Mucosa of descending colon (tissue), 3 donors: ENCODE data around the gene THTPA. TPM values are rescaled to one million over a fixed set of nuclear protein-coding genes. Genes with fewer than 3 reads are reported as not detected.

ENCODE experiments used
- ATAC-seq: fragments of 200-7000 bp; cut with Tn5 transposase; one replicate; pipeline ENCODE4 v1.9.1; 2020; ENCODE audit warnings: mild to moderate bottlenecking, moderate library complexity
- DNase-seq, 3 donors: peaks; one replicate each; pipeline ENCODE4 v3.0.0-alpha.2; 2020
- H3K36me3 ChIP-seq: fragments of 200-600 bp; one replicate; pipeline ENCODE4 v1.8.0; 2021; ENCODE audit warnings: low read depth, mild to moderate bottlenecking
- H3K4me1 ChIP-seq: fragments of 200-600 bp; one replicate; pipeline ENCODE4 v1.8.0; 2021; ENCODE audit warnings: low read depth, mild to moderate bottlenecking
- H3K4me3 ChIP-seq: fragments of 200-600 bp; one replicate; pipeline ENCODE4 v1.8.0; 2021; ENCODE audit warnings: mild to moderate bottlenecking
- H3K9me3 ChIP-seq: fragments of 200-600 bp; one replicate; pipeline ENCODE4 v1.8.0; 2021; ENCODE audit warnings: mild to moderate bottlenecking
- CTCF ChIP-seq: fragments of 200-600 bp; IDR thresholded peaks from one replicate; pipeline ENCODE4 v1.8.0; 2022; ENCODE audit warnings: antibody characterized with exemption, mild to moderate bottlenecking
- intact Hi-C, 2 donors: fragments of 100-400 bp; cut with DNase I in 1 of 2; cut with micrococcal nuclease in 1 of 2; formaldehyde crosslinking; loops; one replicate each; pipeline versions ENCODE4 v1.11.0 to v1.11.1; 2022; cut with DNase I, micrococcal nuclease
- total RNA-seq, 3 donors: library from RNA; stranded (reverse); fragmentation: NEBNext Ultra II Directional in 2 of 3; extraction: Animal tissue kit (Norgen Biotek cat#: 25700) in 2 of 3; gene quantifications; one replicate each; pipeline versions ENCODE4 v1.2.1 to v1.2.4, GENCODE V29; 2021 to 2023
- donor health status: DM: no; HTN: no; CAD: no; lungs with moderate emphysema.
- donor health status: DM: no; HTN: no; CAD: no.
- donor health status: DM: no; HTN: yes; CAD: no.

THTPA gene
- total RNA-seq, 3 donors from 2014 or later, result 16.8 to 17.4 (median 17.4) TPM

- intact Hi-C loops, result no loop called here
- H3K4me1 ChIP-seq, result no peaks in the 10 kb centered on the region
- DNase-seq (no peak), ATAC-seq (no peak)
- no peak for TF ChIP-seq CTCF
- H3K36me3 ChIP-seq, result no peaks in the 10 kb centered on the region
- no peaks in the 10 kb centered on the region for H3K9me3 ChIP-seq
- no peak overlapping the region for H3K4me3 ChIP-seq
Measured at GRCh38 chr14:23545740-23546365, 10.2 kb upstream of the THTPA start.

GRCh38 chr14:23546450-23547035, 9.5 kb upstream of the THTPA start:
- no peak overlapping the region for H3K4me3 ChIP-seq
- no peak for ATAC-seq
- no peaks in the 10 kb centered on the region for H3K36me3 ChIP-seq
- H3K4me1 ChIP-seq, result no peaks in the 10 kb centered on the region
- TF ChIP-seq CTCF, result no peak
- intact Hi-C loops, result no loop called here
- no peaks in the 10 kb centered on the region for H3K9me3 ChIP-seq
- DNase-seq, result no peak

GRCh38 chr14:23547924-23548323, 8.1 kb upstream of the THTPA start:
- ATAC-seq, result no peak

GRCh38 chr14:23548351-23549318, 7.4 kb upstream of the THTPA start:
- TF ChIP-seq CTCF, result no peak
- no peaks in the 10 kb centered on the region for H3K9me3 ChIP-seq
- no peaks in the 10 kb centered on the region for H3K36me3 ChIP-seq
- H3K4me3 ChIP-seq, result no peak overlapping the region
- peaks cover 3% of the 10 kb centered on the region for H3K4me1 ChIP-seq
- intact Hi-C loops, result no loop called here
- no peak for DNase-seq
- ATAC-seq, result no peak

More at GRCh38 chr14:23547924-23548323, 8.1 kb upstream of the THTPA start:
- no peak for DNase-seq
- Histone ChIP-seq H3K9me3 (no peaks in the 10 kb centered on the region), H3K4me3 (no peak overlapping the region), H3K4me1 (peaks cover 3% of the 10 kb centered on the region), H3K36me3 (no peaks in the 10 kb centered on the region)
- TF ChIP-seq CTCF, result no peak
- intact Hi-C loops, result no loop called here

GRCh38 chr14:23550131-23550811, 5.8 kb upstream of the THTPA start:
- intact Hi-C loops, result no loop called here
- ATAC-seq (no peak), DNase-seq (no peak)
- H3K4me1 ChIP-seq, result peaks cover 4% of the 10 kb centered on the region
- H3K36me3 ChIP-seq, result no peaks in the 10 kb centered on the region
- no peaks in the 10 kb centered on the region for H3K9me3 ChIP-seq
- H3K4me3 ChIP-seq, result no peak overlapping the region
- no peak for TF ChIP-seq CTCF
